ENCODE results near the gene KRT23. TPM values are rescaled to one million over a fixed set of nuclear protein-coding genes. Genes with fewer than 3 reads are reported as not detected.

Gene KRT23
- total and polyA plus RNA-seq, 2 of the 13 experiments (the other 11 are each of a cell fraction or from before 2014, with no cell fraction given), result 24.7 to 51.1 TPM

DNA sequence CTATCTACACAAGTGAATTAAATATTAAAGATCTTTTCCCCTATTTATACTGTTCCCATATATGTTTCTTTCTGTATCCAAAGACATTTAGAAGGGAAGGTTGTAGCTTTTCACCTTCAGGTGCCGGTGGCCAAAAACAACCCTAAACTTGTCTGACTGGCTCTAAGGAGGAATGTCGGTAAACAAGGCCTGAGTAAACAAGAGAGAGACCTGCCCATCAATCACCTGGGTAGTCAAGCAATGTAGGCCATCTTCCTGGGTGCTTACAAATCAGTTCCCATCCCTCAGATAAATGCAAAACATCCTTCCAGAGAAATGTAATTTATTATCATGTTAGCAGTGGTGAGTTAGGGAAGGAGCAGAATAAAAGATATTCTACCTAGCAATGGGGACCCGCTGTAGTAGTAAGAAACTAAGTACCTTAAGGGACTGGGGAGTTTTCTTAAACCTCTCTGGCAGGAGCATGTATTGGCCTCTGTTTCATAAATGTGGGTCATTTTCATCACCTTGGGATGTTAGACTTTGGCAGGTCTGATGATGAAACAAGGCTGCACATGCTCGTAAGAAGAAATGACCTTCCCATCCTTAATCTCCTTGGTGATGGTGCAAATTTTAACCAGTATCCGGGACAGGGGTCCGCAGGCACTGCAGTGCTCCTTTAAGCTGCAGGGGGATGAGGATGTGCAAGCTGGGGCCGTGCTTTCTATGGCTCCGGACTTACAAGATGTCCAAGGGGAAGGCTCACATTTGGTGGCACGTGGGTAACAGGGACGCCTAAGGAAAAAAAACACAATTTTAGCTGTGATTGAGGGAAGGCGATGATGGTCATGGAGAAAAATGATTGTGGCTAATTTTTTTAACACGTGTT lies 20.9 kb upstream of the KRT23 start (continued):
- TF ChIP-seq, protein P1, sequence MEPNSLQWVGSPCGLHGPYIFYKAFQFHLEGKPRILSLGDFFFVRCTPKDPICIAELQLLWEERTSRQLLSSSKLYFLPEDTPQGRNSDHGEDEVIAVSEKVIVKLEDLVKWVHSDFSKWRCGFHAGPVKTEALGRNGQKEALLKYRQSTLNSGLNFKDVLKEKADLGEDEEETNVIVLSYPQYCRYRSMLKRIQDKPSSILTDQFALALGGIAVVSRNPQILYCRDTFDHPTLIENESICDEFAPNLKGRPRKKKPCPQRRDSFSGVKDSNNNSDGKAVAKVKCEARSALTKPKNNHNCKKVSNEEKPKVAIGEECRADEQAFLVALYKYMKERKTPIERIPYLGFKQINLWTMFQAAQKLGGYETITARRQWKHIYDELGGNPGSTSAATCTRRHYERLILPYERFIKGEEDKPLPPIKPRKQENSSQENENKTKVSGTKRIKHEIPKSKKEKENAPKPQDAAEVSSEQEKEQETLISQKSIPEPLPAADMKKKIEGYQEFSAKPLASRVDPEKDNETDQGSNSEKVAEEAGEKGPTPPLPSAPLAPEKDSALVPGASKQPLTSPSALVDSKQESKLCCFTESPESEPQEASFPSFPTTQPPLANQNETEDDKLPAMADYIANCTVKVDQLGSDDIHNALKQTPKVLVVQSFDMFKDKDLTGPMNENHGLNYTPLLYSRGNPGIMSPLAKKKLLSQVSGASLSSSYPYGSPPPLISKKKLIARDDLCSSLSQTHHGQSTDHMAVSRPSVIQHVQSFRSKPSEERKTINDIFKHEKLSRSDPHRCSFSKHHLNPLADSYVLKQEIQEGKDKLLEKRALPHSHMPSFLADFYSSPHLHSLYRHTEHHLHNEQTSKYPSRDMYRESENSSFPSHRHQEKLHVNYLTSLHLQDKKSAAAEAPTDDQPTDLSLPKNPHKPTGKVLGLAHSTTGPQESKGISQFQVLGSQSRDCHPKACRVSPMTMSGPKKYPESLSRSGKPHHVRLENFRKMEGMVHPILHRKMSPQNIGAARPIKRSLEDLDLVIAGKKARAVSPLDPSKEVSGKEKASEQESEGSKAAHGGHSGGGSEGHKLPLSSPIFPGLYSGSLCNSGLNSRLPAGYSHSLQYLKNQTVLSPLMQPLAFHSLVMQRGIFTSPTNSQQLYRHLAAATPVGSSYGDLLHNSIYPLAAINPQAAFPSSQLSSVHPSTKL (CRISPR knock-in tag; IDR thresholded peaks at IDR 0.05), result peak; percentile 96
- TF ChIP-seq, protein P2, sequence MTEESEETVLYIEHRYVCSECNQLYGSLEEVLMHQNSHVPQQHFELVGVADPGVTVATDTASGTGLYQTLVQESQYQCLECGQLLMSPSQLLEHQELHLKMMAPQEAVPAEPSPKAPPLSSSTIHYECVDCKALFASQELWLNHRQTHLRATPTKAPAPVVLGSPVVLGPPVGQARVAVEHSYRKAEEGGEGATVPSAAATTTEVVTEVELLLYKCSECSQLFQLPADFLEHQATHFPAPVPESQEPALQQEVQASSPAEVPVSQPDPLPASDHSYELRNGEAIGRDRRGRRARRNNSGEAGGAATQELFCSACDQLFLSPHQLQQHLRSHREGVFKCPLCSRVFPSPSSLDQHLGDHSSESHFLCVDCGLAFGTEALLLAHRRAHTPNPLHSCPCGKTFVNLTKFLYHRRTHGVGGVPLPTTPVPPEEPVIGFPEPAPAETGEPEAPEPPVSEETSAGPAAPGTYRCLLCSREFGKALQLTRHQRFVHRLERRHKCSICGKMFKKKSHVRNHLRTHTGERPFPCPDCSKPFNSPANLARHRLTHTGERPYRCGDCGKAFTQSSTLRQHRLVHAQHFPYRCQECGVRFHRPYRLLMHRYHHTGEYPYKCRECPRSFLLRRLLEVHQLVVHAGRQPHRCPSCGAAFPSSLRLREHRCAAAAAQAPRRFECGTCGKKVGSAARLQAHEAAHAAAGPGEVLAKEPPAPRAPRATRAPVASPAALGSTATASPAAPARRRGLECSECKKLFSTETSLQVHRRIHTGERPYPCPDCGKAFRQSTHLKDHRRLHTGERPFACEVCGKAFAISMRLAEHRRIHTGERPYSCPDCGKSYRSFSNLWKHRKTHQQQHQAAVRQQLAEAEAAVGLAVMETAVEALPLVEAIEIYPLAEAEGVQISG (CRISPR knock-in tag; IDR thresholded peaks at IDR 0.05), result no peak
- TF ChIP-seq ZNF839 (CRISPR knock-in tag; IDR thresholded peaks at IDR 0.05; ENCODE audit: borderline replicate concordance), result no peak
- TF ChIP-seq KMT2B (CRISPR knock-in tag; IDR thresholded peaks at IDR 0.05), result peak; percentile 43; the same call in 1 of the 2 replicates
- TF ChIP-seq CREM (IDR thresholded peaks at IDR 0.05), result peak; percentile 72
- TF ChIP-seq CREM (CRISPR knock-in tag; IDR thresholded peaks at IDR 0.05), result no peak
- TF ChIP-seq ZNF224 (CRISPR knock-in tag; IDR thresholded peaks at IDR 0.05), result no peak
- TF ChIP-seq ARNT2 (CRISPR knock-in tag; IDR thresholded peaks at IDR 0.05; ENCODE audit: low read depth), result no peak
- TF ChIP-seq FIP1L1 (IDR thresholded peaks at IDR 0.05; ENCODE audit: borderline replicate concordance, insufficient read depth, low read depth, low read length), result no peak
- peak; percentile 43; the same call in 1 of the 2 replicates for TF ChIP-seq CBX5 (CRISPR knock-in tag; IDR thresholded peaks at IDR 0.05; ENCODE audit: borderline replicate concordance)
- TF ChIP-seq ZSCAN30 (CRISPR knock-in tag; IDR thresholded peaks at IDR 0.05), result no peak
- no peak for TF ChIP-seq ERF (CRISPR knock-in tag; IDR thresholded peaks at IDR 0.05)
- TF ChIP-seq, protein P3, sequence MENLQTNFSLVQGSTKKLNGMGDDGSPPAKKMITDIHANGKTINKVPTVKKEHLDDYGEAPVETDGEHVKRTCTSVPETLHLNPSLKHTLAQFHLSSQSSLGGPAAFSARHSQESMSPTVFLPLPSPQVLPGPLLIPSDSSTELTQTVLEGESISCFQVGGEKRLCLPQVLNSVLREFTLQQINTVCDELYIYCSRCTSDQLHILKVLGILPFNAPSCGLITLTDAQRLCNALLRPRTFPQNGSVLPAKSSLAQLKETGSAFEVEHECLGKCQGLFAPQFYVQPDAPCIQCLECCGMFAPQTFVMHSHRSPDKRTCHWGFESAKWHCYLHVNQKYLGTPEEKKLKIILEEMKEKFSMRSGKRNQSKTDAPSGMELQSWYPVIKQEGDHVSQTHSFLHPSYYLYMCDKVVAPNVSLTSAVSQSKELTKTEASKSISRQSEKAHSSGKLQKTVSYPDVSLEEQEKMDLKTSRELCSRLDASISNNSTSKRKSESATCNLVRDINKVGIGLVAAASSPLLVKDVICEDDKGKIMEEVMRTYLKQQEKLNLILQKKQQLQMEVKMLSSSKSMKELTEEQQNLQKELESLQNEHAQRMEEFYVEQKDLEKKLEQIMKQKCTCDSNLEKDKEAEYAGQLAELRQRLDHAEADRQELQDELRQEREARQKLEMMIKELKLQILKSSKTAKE (CRISPR knock-in tag; IDR thresholded peaks at IDR 0.05; ENCODE audit: borderline replicate concordance), result peak; percentile 49; the same call in 1 of the 2 replicates
- TF ChIP-seq DR1 (CRISPR knock-in tag; IDR thresholded peaks at IDR 0.05), result no peak
- peak; percentile 48; the same call in 1 of the 2 replicates for TF ChIP-seq ONECUT2 (CRISPR knock-in tag; IDR thresholded peaks at IDR 0.05)
- 0 out of 2 replicates have a peak, but pooled peaks have one; percentile 19 for TF ChIP-seq HHEX (CRISPR knock-in tag; IDR thresholded peaks at IDR 0.05)
- TF ChIP-seq CCAR2 (optimal IDR thresholded peaks at IDR 0.05; ENCODE audit: low read depth, low read length), result no peak
- peak; percentile 63; the same call in 1 of the 2 replicates for TF ChIP-seq PPARG (CRISPR knock-in tag; conservative IDR thresholded peaks at IDR 0.05)
- no peak for TF ChIP-seq ZNF589 (CRISPR knock-in tag; conservative IDR thresholded peaks at IDR 0.05)
- TF ChIP-seq ARNT (IDR thresholded peaks at IDR 0.05), result no peak
- TF ChIP-seq ZNF850 (CRISPR knock-in tag; conservative IDR thresholded peaks at IDR 0.05), result no peak
- no peak for TF ChIP-seq PAX8 (CRISPR knock-in tag; IDR thresholded peaks at IDR 0.05; ENCODE audit: borderline replicate concordance)
